LNCAP (cell line): ENCODE data around the gene C11orf52.
A peak's percentile ranks its signal among the peaks of the same experiment; 100 is the strongest.

ENCODE experiments used
- CTCF ChIP-seq: fragments of 450-650 bp; IDR thresholded peaks from 2 replicates; pipeline ENCODE4 v1.5.1; 2017; ENCODE audit warnings: mild to moderate bottlenecking

C11orf52 gene

GRCh38 chr11:111918390-111919256, at the start of gene C11orf52:
Gene C11orf52 (plus strand): TSS chr11:111918913. CDS start chr11:111918973, 60 bp downstream.
- no peak for TF ChIP-seq CTCF

DNA sequence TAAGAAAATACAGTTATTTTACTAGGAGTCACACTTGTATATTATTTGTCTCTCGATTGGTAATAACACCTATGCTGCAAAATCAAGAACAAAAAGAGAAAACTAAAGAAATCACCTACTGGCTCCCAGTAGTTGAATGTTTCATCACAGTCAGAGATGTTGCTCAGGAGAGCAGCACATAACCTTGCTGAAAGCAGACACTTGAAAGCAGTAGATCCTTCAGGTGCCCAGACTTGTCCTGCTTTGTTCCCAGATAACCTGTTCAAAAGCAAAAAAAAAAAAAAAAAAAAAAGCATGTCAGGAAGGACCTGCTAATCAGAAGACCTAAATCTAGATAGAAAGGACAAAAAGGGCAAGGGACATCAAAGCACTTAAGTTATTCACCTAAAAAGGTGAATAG, 48.6 kb upstream of the C11orf52 start:
- no peak for TF ChIP-seq CTCF

DNA sequence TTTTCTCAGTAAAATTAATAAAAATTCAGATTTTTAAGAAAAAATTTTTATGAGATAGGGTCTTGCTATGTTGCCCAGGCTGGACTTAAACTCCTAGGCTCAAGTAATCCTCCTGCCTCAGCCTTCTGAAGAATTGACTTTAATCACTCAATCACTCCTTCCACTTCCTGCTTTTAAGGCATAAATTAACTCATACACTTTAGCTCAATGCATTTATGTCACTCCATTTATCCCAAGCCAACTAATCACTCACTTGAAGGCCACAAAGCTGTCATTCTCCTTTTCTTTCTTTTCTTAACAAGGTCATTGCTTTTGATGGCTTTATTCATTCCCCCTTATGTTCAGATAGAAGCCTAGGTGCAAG, 48.2 kb upstream of the C11orf52 start:
- no peak for TF ChIP-seq CTCF

DNA sequence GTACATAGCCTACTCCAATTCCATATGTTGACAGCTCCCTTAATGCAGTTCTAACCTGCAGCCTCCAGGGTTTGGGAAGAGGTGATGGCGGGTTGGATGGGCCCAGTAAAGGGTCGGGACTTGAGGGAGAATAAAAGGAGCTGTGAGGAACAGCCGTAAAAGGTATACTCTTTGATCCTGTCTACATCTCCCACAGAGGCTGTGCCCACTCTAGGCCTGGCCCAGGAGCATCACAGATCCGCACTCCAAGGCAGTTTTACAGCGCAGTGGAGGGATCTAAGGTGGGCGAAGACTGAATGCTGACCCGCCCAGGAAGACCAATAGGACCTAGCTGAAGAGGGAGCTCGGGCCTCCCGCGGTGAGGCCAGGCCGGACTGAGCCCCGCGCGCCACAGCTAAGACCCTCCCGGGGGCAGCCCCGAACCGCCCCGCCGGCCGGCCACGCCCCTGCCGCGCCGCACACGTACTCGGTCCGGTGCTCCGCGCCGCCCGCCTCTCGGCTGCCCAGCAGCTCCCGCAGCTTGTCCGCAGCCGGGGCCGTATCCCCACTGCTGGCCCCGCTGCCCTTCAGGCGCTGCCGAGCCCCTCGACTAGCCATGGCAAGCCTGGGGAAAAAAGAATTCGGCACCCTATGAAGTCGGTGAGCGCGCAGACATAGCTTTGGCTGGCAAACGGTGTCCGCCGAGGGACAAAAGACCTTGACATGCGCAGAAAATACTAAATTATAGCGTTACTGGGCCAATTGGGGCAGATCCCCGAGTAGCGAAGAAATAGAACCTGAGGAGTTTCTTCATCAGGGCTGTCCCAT, 47.6 kb upstream of the C11orf52 start, which contains the start of gene ALG9:
TSS of gene ALG9 (minus strand) at position 696 of the 807 bp plus-strand sequence. CDS start at position 597, 99 bp downstream.
- TF ChIP-seq CTCF: peak; percentile 30; the same call in 1 of the 2 replicates

- no peak for TF ChIP-seq CTCF
These were observed 47.0 kb upstream of the C11orf52 start for GRCh38 chr11:111871693-111872161.

DNA sequence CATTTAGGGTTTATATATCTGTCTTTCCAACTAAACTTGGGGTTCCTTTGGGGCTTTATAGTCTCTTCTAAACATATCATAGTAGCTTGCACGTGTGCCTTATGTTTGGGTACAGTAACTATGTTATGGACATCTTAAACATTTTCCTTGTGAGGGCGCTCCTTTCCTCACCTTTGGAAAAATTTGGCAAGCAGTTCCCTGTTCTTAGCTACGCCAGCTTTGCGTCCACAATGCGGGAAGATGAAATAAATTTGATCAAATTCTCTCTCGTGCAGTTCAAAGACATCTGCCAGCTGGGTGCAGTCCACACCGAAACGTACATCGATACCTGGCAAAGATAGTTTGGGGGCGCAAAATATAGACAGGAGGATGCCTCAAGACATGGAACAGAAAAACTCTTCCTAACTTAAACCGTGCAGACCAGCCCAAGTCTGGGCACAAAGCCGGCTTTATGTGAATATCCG, 40.3 kb upstream of the C11orf52 start:
- no peak for TF ChIP-seq CTCF

DNA sequence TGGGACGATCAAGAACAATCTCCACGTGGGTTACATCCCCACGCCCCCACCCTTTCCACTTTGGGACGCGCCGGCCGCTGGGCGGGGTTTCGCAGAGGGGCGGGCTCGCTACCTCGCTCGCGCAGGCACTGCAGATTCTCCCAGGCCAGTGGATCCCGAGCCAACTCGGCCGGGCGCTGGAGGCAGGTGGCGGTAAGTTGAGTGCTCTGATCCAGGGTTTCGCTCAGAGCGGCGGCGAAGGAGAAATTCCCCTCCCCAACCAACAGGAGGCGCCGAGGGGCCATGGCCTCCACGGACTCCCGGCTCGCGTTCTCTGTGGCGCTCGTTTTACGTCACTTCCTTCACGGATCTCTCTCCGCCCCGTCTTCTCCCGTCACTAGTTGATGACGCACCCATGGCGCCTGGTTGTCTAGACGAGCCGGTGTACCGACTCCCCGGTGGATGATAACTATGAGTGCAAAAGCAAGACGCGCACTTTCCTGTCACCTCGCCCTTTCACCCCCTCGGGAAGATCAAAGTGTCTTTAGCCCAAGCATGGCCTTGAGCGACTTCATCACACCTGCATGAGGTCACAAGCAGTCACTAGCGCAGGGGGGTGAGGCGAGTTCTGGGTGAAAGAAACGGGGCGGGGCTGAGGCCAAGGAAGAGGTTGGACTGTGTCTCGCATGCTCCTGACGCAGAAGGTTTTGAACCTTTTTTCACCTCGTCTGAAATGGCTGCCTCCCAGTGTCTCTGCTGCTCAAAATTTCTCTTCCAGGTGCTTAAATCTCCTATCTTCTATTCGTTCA, 39.7 kb upstream of the C11orf52 start, which contains the start of the genes CFAP68 and FDXACB1:
TSS of gene CFAP68 (plus strand) at position 693 of the 788 bp plus-strand sequence. CDS start at position 713, 20 bp downstream.
TSS of gene FDXACB1 (minus strand) at position 317 of the 788 bp plus-strand sequence. CDS start at position 284, 33 bp downstream.
- peak; percentile 92 for TF ChIP-seq CTCF
